ENCODE data around the gene CCT5.
"Not testable (repeated sequence)": the region's sequence is repeated elsewhere in the genome, so short reads cannot be mapped to it uniquely, and the experiment has no call there.

Gene CCT5

GRCh38 chr5:10277773-10278630, 27.9 kb downstream of the CCT5 start:
- no peak for DNase-seq

GRCh38 chr5:10278658-10279279, 28.7 kb downstream of the CCT5 start:
- DNase-seq: no peak

GRCh38 chr5:10279328-10279727, 29.2 kb downstream of the CCT5 start:
- DNase-seq: no peak

GRCh38 chr5:10279925-10280720, 30.0 kb downstream of the CCT5 start:
- no peak for DNase-seq

GRCh38 chr5:10283927-10284635, 34.0 kb downstream of the CCT5 start:
- peak; percentile 73 to 78 for DNase-seq

- DNase-seq: not testable (repeated sequence)
These were observed 35.3 kb downstream of the CCT5 start for GRCh38 chr5:10285362-10285761.

GRCh38 chr5:10286162-10286861, 36.2 kb downstream of the CCT5 start:
- no peak for DNase-seq

GRCh38 chr5:10286862-10287227, 36.8 kb downstream of the CCT5 start:
- no peak for DNase-seq

- no peak for DNase-seq
These were observed 38.6 kb downstream of the CCT5 start for GRCh38 chr5:10288592-10289219.

GRCh38 chr5:10289353-10289752, 39.3 kb downstream of the CCT5 start:
- no peak for DNase-seq

GRCh38 chr5:10289991-10290390, 39.9 kb downstream of the CCT5 start:
- DNase-seq: no peak

- DNase-seq: no peak
These were observed 40.4 kb downstream of the CCT5 start for GRCh38 chr5:10290438-10290837.

GRCh38 chr5:10291692-10292339, 41.7 kb downstream of the CCT5 start:
- DNase-seq: no peak

- DNase-seq: no peak
These were observed 44.0 kb downstream of the CCT5 start for GRCh38 chr5:10293907-10294662.

- no peak for DNase-seq
These were observed 45.7 kb downstream of the CCT5 start for GRCh38 chr5:10295619-10296326.

- DNase-seq: no peak
These were observed 47.6 kb downstream of the CCT5 start for GRCh38 chr5:10297646-10298204.

GRCh38 chr5:10300246-10300645, 50.2 kb downstream of the CCT5 start:
- no peak for DNase-seq

GRCh38 chr5:10301266-10301665, 51.2 kb downstream of the CCT5 start:
- DNase-seq: no peak

GRCh38 chr5:10301842-10302610, 51.9 kb downstream of the CCT5 start:
- no peak for DNase-seq
